ENCODE measurements around the gene CGN.

Gene CGN

DNA sequence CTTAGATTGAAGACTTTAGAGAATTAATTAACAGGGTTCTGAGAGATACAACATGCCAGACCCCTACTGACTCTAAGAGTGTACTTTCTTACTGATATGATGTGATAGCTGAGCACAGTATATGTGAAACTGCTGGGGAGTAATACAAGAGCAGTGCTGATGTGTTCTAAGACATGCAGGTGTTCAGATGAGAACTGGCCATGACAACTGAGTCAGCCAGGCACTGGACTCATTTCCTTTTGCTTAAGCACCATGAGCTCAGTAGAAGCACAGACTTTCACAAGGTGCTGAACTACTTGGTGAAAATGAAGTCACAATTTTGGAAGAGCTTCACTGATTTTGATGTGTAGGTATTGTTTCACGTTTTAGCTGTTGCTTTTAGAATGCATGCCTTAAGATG, 36.0 kb upstream of the CGN start:
- H3K4me3 Mint-ChIP-seq: no peak overlapping the region
- no peaks in the 10 kb centered on the region for H3K9me3 Mint-ChIP-seq
- DNase-seq: no peak
- H3K27ac Mint-ChIP-seq: no peak overlapping the region
- H3K27me3 Mint-ChIP-seq (ENCODE audit: low read depth, poor library complexity): peaks cover 40% of the 10 kb centered on the region
- peaks cover 6% of the 10 kb centered on the region for H3K4me1 Mint-ChIP-seq
- no peaks in the 10 kb centered on the region for H3K36me3 Mint-ChIP-seq (ENCODE audit: low read depth)
- no peak for TF ChIP-seq CTCF (IDR thresholded peaks at IDR 0.05)

DNA sequence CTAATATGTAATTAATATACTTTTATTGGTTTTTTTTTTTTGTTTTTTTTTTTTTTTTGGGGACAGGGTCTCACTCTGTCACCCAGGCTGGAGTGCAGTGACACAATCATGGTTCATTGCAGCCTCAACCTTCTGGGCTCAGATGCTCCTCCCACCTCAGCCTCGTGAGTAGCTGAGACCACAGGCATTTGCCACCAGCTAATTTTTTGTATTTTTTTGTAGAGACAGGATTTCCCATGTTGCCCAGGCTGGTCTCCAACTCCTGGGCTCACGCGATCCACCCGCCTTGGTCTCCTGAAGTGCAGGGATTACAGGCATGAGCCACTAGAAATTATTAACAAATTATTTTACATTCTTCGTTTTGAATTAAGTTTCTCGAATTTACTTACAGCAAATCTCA, 35.1 kb upstream of the CGN start:
- no peak for DNase-seq
- Mint-ChIP-seq H3K27ac (no peak overlapping the region), H3K27me3 (ENCODE audit: low read depth, poor library complexity) (peaks cover 41% of the 10 kb centered on the region), H3K9me3 (peaks cover 4% of the 10 kb centered on the region), H3K36me3 (ENCODE audit: low read depth) (no peaks in the 10 kb centered on the region), H3K4me3 (no peak overlapping the region), H3K4me1 (peaks cover 6% of the 10 kb centered on the region)
- no peak for TF ChIP-seq CTCF (IDR thresholded peaks at IDR 0.05)

GRCh38 chr1:151477066-151477465, 34.1 kb upstream of the CGN start:
- no peak for TF ChIP-seq CTCF (IDR thresholded peaks at IDR 0.05)
- Mint-ChIP-seq H3K4me3 (no peak overlapping the region), H3K4me1 (peaks cover 6% of the 10 kb centered on the region), H3K27me3 (ENCODE audit: low read depth, poor library complexity) (peaks cover 32% of the 10 kb centered on the region), H3K9me3 (peaks cover 9% of the 10 kb centered on the region), H3K36me3 (ENCODE audit: low read depth) (no peaks in the 10 kb centered on the region), H3K27ac (no peak overlapping the region)
- no peak for DNase-seq

DNA sequence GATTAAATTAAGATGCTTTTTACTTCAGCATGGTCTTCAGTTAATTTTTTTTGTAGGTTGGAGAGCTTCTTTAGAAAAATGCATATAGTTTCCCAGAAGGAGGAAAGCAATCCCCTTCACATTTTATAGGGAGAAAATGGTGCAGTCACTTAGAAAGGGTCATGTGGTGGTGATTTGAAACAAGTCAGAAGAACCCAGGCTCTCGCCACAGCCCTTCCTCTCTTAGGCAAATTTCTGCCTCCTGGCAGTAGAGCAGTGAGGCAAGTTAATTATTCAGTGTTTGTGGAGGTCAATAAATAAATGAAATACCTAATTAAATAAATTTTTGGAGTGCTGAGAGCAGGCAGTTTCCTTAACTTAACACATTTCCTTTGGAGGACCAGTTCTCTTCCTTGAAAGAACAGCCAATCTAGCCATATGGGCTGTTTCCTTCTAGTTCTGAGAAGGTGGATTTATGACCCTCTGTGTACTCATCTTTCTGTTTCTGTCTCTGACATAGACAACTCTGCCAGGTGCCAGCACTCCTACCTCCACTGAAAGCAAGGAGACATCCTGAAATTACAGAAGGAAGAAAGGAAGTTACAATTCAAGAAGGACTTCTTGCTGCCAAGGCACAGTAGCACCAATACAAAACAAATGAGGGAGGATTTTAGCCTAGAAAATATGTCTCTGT, 32.9 kb upstream of the CGN start:
- no peaks in the 10 kb centered on the region for H3K36me3 Mint-ChIP-seq (ENCODE audit: low read depth)
- DNase-seq: no peak
- H3K4me1 Mint-ChIP-seq: no peaks in the 10 kb centered on the region
- H3K4me3 Mint-ChIP-seq: no peak overlapping the region
- TF ChIP-seq CTCF (IDR thresholded peaks at IDR 0.05): no peak
- peaks cover 11% of the 10 kb centered on the region for H3K9me3 Mint-ChIP-seq
- H3K27me3 Mint-ChIP-seq (ENCODE audit: low read depth, poor library complexity): peaks cover 23% of the 10 kb centered on the region
- H3K27ac Mint-ChIP-seq: no peak overlapping the region

- H3K27ac Mint-ChIP-seq: no peak overlapping the region
- peaks cover 14% of the 10 kb centered on the region for H3K9me3 Mint-ChIP-seq
- H3K4me1 Mint-ChIP-seq: no peaks in the 10 kb centered on the region
- H3K4me3 Mint-ChIP-seq: no peak overlapping the region
- DNase-seq: no peak
- no peaks in the 10 kb centered on the region for H3K36me3 Mint-ChIP-seq (ENCODE audit: low read depth)
- peaks cover 23% of the 10 kb centered on the region for H3K27me3 Mint-ChIP-seq (ENCODE audit: low read depth, poor library complexity)
- TF ChIP-seq CTCF (IDR thresholded peaks at IDR 0.05): no peak
Observed at GRCh38 chr1:151478923-151479322, 32.3 kb upstream of the CGN start.

- Mint-ChIP-seq H3K36me3 (ENCODE audit: low read depth) (no peaks in the 10 kb centered on the region), H3K27ac (no peak overlapping the region), H3K4me1 (no peaks in the 10 kb centered on the region), H3K27me3 (ENCODE audit: low read depth, poor library complexity) (peaks cover 19% of the 10 kb centered on the region), H3K4me3 (no peak overlapping the region), H3K9me3 (peaks cover 16% of the 10 kb centered on the region)
- no peak for DNase-seq
- no peak for TF ChIP-seq CTCF (IDR thresholded peaks at IDR 0.05)
Observed at GRCh38 chr1:151479462-151479861, 31.7 kb upstream of the CGN start.

Measured in nephron progenitor cell (in vitro differentiated cells).